GM18505 (cell line): ENCODE data around the gene OR52R1.

Source experiments
- ATAC-seq: cut with Tn5 transposase; IDR thresholded peaks from one replicate; pipeline ENCODE4 v1.9.1; 2021; ENCODE audit not compliant: unreplicated experiment
- POLR2A ChIP-seq: IDR thresholded peaks from 4 replicates; pipeline ENCODE4 v1.6.1; 2011; ENCODE audit warnings: borderline replicate concordance; ENCODE audit not compliant: insufficient read depth, insufficient read length; ENCODE audit errors: extremely low read depth

OR52R1 gene

DNA sequence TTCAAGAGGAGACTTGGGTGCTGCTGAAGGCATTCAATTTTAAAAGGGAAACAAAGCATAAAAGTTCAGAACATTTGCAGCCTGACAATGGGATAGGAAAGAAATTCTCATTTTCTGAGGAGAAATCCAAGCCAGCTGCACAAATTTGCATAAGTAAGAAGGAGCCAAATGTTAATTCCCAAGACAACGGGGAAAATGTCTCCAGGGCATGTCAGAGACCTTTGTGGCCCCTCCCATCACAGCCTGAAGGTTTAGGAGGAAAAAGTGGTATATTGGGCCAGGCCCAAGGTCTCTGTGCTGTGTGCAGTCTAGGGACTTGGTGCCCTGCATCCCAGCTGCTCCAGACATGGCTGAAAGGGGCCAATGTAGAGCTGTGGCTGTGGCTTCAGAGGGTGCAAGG, 21.7 kb downstream of the OR52R1 start:
- ATAC-seq = no peak
- TF ChIP-seq POLR2A = no peak

DNA sequence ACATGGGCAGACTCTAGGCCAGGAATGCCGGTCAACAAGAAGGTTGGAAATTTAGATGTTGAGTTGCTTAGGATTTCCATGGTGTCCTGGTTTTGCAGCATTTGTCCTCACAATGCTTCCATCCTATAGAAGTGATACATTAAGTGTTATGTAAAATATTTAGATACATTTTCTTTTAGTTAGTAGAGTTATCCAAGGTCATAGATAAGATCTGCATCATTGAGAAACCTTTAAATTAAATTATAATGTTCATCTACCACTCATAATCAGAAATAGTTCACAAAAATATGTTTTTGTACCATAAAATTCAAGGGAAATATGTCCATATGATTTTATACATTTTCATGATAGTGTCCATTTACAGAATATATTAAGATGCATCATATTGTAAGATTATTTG, 34.3 kb downstream of the OR52R1 start, which contains the start of gene OR51F1:
TSS of gene OR51F1 (minus strand) at position 101 of the 400 bp plus-strand sequence. CDS start at position 101, 0 bp downstream.
- TF ChIP-seq POLR2A = no peak
- no peak for ATAC-seq

DNA sequence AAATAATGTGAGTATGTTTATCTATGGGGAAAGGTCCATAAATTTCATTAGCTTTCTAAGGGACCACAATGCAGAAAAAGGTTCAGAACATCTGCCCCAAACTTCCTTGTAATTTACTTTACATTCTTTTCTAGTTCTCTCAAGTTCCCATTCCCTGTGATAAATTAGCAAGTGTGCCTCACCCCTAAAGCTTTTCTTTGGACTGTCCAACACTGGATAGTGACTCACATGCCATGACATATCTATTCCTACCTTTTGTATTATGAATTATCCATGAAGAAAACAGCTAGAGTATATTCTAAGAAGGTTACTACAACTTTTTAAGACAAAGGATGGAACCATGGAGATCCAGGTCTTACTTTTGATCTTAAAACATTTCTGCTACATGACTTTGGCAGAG, 36.1 kb downstream of the OR52R1 start:
- ATAC-seq = no peak
- no peak for TF ChIP-seq POLR2A

DNA sequence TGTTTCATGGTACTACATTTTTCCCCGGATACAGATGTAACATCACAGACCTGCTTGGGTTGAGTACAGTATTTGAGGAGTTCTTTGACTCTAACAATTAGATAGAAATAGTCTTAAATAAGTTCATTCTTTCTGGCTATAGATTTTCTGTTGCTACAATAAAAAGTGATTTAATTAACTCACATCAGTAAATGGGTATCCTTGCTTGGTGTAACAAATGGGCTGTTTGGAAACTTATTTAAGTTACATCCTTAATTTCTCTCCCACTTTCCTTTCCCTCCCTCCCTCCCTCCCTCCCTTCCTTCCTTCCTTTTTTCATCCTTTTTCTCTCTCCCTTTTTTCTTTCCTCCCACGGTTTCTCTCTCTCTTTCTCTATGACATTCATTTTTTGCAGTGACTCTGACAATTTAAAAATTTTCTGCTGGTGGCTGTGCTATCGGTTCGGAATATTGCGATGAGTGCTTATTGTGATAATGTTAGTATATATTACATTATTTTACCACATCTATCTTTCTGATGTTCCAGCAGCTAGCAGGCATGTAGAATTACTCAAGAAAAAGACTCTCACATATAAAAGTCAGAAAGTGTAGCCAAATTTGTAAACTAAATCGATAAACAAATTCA, 37.6 kb downstream of the OR52R1 start:
- no peak for TF ChIP-seq POLR2A
- ATAC-seq = no peak

DNA sequence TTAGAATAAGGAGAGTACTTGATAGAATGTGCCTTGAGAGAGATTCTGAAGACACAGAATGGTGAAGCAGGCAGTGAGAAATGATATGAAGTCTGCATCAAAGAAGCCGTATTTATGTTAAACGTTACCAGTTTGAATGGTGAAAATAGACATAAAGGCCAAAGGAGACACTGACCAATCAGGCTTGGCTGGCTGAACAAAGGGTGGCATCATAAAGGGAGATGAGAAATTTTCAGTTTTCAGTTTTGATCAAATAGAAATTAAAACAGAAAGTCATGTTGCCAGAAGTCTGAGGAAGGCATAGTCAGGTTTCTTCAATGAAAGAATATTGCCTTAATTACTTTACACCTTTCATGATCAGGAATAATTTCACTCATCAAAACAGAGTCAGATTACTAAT, 41.1 kb downstream of the OR52R1 start:
- no peak for ATAC-seq
- no peak for TF ChIP-seq POLR2A
